SIG-M5 treated with dmso at 0.1 percent for 504 hours (cell line): ENCODE measurements around the gene AMPH.
"Not testable (repeated sequence)": the region's sequence is repeated elsewhere in the genome, so short reads cannot be mapped to it uniquely, and the experiment has no call there.

Experiments used
- DNase-seq: peaks from one replicate; lab custom pipeline; 2025; ENCODE audit not compliant: unreplicated experiment; lab: John Stamatoyannopoulos, UW

The AMPH gene

GRCh38 chr7:38398725-38399321 lies 232.3 kb downstream of the AMPH start:
- DNase-seq = peak; percentile 22

GRCh38 chr7:38396852-38397251 lies 234.3 kb downstream of the AMPH start:
- DNase-seq = no peak

GRCh38 chr7:38395921-38396552 lies 235.1 kb downstream of the AMPH start:
- DNase-seq = not testable (repeated sequence)

GRCh38 chr7:38394660-38395059 lies 236.5 kb downstream of the AMPH start:
- no peak for DNase-seq

- DNase-seq = no peak
Observed at GRCh38 chr7:38393874-38394273, 237.3 kb downstream of the AMPH start.

- DNase-seq = no peak
Observed at GRCh38 chr7:38391751-38392150, 239.4 kb downstream of the AMPH start.

GRCh38 chr7:38385682-38386081 lies 245.5 kb downstream of the AMPH start:
- no peak for DNase-seq

GRCh38 chr7:38383281-38383680 lies 247.9 kb downstream of the AMPH start:
- no peak for DNase-seq

- no peak for DNase-seq
Observed at GRCh38 chr7:38382684-38383083, 248.5 kb downstream of the AMPH start.

GRCh38 chr7:38375453-38375852 lies 255.7 kb downstream of the AMPH start:
- DNase-seq = no peak

GRCh38 chr7:38374507-38374906 lies 256.7 kb downstream of the AMPH start:
- peak; percentile 31 for DNase-seq

- no peak for DNase-seq
Observed at GRCh38 chr7:38373155-38373554, 258.0 kb downstream of the AMPH start.

GRCh38 chr7:38372290-38372689 lies 258.9 kb downstream of the AMPH start:
- DNase-seq = no peak

- DNase-seq = peak; percentile 95
Observed at GRCh38 chr7:38369816-38370493, 261.2 kb downstream of the AMPH start.

GRCh38 chr7:38368191-38368605 lies 263.0 kb downstream of the AMPH start:
- DNase-seq = peak; percentile 87

GRCh38 chr7:38367301-38367890 lies 263.8 kb downstream of the AMPH start:
- DNase-seq = no peak

- peak; percentile 77 for DNase-seq
Observed at GRCh38 chr7:38363379-38363778, 267.8 kb downstream of the AMPH start.

- DNase-seq = peak; percentile 70
Observed at GRCh38 chr7:38362611-38363237, 268.4 kb downstream of the AMPH start.

- DNase-seq = peak; percentile 30
Observed at GRCh38 chr7:38360776-38361175, 270.4 kb downstream of the AMPH start.

GRCh38 chr7:38359071-38359601 lies 272.0 kb downstream of the AMPH start:
- DNase-seq = peak; percentile 67

- DNase-seq = not testable (repeated sequence)
Observed at GRCh38 chr7:38358273-38358831, 272.8 kb downstream of the AMPH start.
